GM18517 (cell line): ENCODE data around the gene NLE1.
"Not testable (repeated sequence)": the region's sequence is repeated elsewhere in the genome, so short reads cannot be mapped to it uniquely, and the experiment has no call there.

ENCODE experiments used
- ATAC-seq: cut with Tn5 transposase; IDR thresholded peaks from one replicate; pipeline ENCODE4 v1.9.1; 2021; ENCODE audit warnings: mild to moderate bottlenecking, moderate library complexity; ENCODE audit not compliant: unreplicated experiment

The NLE1 gene

DNA sequence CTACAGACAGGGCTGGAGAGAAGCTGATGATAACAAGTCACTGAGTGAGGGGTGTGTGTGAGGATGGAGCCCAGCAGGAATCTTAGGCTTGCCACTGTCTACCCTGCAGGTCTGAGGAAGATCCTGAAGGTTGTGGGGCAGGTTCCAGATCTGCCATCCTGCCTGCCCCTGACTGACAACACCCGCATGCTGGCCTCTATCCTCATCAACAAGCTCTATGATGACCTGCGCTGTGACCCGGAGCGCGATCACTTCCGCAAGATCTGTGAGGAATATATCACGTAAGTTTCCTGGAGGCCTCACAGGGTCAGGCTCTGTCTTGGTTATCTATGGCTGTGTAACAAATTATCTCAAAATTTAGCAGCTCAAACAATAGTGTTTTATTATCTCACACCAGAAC, 21.8 kb upstream of the NLE1 start:
- no peak for ATAC-seq

DNA sequence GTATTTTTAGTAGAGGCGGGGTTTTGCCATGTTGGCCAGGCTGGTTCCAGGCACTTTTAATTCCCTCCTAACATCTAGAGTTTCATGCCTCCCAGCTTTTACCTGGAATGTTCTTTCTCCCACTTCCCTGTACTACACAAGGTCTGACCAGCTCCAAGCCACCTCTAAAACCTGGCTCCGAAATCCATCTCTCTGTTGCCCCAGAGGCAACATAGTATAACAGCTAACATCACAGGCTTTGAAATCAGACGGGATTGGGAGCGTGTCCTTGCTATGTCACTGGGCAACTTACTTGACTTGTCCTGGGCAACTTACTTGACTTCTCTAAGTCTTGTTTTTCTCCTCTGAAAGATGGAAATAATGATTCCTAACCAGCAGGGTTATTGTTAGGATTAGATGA, 20.7 kb upstream of the NLE1 start:
- ATAC-seq: no peak

DNA sequence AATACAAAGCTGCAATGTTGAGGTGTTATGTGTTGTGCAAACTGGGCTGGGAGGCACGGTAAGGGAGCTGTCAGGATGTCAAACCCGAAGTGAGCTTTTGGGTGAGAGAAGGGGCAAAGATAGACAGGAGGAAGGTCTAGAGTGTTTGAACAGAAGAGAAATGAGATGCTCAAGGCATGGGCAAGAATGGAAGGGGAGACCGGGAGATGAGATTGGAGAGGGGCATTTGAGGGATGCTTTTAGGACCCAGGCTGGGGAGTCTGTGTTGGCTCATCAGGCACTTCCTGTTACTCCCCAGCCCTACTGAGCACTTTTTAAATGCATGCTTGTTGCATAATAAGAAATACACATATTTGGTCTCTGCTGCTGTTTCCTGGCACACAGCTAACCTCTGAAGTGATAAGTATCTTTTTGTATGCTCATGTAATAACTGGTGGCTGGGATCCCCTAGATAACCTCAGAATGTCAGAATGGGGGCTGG, 19.2 kb upstream of the NLE1 start:
- ATAC-seq: no peak

GRCh38 chr17:35160354-35161201, 18.5 kb upstream of the NLE1 start:
- ATAC-seq: no peak

DNA sequence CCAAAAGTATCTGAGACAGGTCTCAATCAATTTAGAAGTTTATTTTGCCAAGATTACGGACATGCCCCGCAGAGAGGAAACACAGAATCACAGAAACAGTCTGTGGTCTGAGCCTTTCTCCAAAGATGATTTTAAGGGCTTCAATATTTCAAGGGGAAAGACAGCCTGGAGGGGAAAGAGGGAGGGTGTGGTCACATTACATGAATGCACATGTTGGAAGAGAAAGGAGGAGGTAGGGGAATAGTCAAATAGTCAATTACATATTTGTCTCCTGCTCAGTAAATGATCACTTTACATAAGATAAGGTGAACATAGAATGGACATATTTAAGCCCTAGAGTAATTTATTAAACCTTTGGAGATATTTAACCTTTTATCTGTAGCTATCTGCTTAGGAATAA, 17.8 kb upstream of the NLE1 start:
- no peak for ATAC-seq

DNA sequence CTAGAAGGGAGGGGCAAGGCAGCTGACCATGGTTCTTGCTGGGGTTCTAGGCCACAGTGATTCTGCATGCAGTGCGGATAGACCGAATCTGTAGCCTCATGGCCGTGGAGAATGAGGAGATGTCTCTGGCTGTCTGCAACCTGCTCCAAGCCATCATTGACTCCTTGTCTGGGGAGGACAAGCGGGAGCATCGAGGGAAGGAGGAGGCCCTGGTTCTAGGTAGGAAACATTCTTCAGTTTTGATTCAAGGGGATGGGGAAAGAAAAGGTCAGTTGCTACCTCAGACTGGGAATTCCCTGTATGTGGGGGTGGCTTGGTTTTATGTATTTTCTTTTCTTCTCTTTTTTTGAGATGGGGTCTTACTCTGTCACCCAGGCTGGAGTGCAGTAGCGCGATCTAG, 13.1 kb upstream of the NLE1 start:
- ATAC-seq: no peak

DNA sequence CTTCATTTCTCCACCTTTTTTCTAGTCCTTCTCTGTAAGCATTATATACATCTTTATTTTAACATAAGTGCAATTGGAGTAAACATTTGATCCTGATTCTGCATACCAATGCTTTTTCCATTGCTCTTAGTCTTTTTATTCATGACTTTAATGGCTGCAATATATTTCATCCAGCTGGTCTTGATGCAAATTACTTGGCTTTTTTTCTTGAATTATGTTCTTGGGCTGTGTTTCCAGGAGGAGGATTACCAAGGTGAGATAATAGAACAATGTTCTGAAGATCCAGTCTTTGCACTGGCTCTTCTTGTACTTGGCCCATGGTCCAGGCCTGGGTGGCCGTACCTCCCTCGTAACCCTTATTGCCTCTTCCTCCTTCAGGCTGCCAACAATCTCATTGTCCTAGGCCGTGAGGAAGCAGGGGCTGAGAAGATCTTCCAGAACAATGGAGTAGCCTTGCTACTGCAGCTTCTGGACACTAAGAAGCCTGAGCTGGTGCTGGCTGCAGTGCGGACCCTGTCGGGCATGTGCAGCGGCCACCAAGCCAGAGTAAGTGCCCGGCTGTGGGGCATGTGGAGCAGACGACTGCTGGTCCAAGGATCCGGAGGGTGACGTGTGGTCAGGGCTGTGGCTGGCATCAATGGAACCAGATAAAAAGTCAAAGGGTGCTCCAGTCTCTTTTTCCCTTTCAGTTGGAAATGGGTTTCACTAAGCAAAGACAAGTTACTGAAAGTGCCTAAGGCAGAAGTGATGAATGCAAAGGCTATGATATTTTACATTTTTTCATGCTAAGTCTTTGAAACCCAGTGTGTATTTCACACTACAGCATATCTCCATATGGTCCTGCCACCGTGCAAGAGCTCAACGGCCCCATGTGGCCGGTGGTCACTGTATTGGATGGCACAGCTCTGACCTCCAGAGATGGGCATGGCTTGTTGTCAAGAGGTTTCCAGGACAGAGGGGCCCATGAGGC, 12.4 kb upstream of the NLE1 start:
- ATAC-seq: no peak

DNA sequence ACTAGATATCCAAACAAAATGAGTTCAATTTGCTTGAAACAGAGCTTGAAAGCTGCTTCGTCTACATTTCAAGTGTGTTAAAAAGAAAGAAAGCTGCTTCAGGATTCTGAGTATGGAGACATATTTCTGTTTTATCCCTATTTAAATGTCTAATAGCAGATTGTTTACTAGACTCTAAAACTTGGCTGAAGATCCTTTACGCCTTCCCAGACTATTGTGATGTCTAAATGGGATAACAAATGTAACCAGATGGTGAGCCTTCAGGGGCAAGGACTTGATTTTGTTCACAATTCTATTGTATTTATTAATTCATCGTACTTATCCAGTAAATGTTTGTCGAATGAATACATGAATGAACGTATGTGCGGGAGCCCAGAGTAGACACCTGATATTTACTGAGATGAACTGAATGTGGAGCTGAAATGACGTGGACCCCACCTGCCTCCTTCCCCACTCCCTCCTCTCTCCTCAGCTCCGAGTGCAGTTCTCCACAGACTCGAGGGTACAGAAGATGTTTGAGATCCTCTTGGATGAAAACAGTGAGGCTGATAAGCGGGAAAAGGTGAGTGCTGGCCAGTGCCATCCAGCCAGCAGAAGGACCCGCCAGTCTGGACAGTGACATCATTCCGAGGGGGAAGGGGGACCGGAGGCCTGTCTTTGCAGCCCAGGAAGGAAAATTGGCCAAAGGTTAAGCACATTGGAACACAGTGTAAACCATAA, 10.5 kb upstream of the NLE1 start:
- no peak for ATAC-seq

GRCh38 chr17:35151080-35151479, 9.0 kb upstream of the NLE1 start:
- ATAC-seq: not testable (repeated sequence)

- no peak for ATAC-seq
These were observed 7.8 kb upstream of the NLE1 start for GRCh38 chr17:35149941-35150340.

DNA sequence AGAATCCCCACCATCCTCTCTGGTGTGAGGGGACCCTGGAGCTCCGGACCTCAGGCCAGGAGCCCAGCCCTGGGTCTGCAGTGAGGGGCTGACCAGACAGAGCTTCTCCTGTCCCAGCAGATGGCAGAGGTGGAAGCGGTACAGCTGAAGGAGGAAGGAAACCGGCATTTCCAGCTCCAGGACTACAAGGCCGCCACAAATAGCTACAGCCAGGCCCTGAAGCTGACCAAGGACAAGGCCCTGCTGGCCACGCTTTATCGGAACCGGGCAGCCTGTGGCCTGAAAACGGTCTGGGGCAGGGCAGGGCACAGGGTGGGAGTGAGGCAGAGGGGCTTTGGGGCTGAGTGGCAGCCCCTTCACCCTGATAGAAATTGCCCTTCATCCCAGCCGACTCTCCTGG, 6.0 kb upstream of the NLE1 start:
- ATAC-seq: no peak

- ATAC-seq: no peak
These were observed 5.3 kb upstream of the NLE1 start, which contains the start of gene UNC45B for GRCh38 chr17:35147375-35147905. TSS of gene UNC45B (plus strand) at chr17:35147817. CDS start at chr17:35148264, 447 bp downstream.

DNA sequence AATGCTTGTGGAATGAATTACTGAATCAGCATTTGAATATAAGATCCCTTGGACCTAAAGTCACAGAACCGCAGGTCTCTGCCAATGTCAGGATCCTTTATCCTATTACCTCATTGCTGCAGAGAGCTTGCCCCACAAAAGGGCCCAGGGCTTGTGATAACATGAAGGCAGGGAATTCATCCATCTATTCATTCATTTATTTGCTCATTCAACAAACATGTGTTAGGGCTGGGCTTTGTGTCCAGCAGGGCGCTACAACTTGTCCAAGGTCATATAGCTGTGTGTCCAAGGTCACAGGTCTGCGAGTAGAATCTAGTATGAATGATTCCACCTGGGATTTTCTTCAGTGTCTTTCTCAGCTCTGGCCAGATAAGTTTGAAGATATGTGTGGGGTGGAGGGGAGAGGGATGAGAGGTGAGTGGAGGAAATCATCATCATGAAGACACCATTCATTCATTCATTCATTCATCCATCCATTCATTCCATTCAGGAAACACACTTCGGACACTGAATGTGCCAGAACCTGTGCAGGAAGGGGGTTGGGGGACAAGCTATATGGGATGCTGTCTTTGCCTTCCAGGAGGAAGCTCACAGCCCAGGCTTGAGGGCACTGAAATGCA, 4.2 kb upstream of the NLE1 start:
- no peak for ATAC-seq

DNA sequence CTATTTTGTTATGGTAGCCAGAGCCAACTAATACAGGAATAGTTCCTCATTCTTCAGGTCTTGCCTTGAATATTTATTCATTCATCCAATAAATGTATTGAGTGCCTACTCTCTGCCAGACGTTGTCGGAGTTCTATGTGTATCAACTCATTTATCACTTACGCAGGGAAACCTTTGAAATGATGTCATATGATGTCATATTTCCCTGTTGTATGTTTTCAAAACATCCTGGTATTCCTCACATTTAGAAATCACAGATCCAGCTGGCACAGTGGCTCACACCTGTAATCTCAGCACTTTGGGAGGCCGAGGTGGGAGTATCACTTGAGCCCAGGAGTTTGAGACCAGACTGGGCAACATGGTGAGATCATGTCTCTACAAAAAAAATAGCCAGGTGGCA, 2.7 kb upstream of the NLE1 start:
- no peak for ATAC-seq

- no peak for ATAC-seq
These were observed 329 bp upstream of the NLE1 start for GRCh38 chr17:35142467-35142796.

DNA sequence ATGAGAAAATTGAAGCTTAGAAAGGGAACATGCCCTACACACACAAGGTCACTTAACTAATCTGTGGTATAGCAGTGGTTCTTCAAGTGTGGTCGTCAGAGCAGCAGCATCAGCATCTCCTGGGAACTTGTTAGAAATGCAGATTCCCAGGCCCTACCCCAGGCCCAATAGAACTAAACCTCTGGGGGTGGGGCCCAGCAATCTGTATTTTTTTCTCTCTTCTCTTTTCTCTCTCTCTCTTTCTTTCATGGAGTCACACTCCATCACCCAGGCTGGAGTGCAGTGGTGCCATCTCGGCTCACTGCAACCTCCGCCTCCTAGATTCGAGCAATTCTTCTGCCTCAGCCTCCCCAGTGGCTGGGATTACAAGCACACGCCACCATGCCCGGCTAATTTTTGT, 3.9 kb downstream of the NLE1 start:
- no peak for ATAC-seq

- no peak for ATAC-seq
These were observed 6.8 kb downstream of the NLE1 start for GRCh38 chr17:35135322-35135721.

DNA sequence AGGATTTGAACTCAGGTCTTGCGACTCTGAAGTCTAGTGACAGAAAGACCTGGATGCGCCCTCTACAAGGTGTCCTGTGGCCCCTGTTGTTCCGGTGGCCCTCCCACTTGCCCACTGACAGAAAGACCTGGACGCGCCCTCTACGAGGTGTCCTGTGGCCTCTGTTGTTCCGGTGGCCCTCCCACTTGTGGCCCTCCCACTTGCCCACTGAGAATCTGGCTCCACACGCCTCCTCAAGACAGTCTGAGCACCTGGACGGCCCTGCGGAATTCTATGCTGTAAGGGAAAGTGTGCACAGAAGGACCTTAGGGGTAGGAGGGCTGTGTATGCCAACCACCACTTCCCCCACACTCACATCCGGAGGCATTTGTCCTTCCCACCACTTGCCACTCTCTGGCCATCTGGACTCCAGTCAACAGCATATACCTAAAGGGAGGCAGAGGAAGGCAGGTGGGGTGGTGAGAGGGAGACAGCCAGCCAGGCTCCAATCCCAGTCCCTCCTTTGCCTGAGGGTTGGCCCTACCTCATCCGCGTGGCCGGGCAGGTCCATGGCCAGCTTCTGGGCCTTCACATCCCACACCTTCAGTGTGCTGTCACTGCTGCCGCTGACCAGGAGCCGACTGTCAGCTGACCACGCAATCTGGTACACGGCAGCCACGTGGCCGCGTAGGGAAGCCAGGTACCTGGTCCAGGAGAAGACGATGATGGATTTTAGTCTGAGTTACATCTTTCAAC, 9.1 kb downstream of the NLE1 start:
- no peak for ATAC-seq

DNA sequence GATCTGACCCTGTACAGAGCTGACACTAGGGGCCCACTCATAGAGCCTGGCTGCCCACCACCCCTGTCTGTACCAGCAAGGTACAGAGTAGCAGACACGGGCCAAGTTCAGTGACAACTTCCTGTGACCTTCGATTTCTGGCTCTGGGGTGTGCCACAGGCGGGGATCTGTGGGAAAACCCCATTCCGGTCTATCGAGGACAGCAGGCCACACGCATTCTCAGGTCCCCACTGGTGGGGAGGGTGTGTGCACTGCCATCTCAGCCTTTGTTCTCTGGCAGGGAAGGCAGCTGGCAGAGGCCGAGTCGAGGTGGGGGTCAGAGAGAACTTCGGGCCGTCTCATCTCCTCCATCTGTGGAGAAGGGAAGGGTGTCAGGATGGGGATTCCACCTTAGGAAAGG, 10.0 kb downstream of the NLE1 start:
- no peak for ATAC-seq

- ATAC-seq: no peak
These were observed 11.7 kb downstream of the NLE1 start for GRCh38 chr17:35130392-35130791.
